Lower lobe of right lung (tissue), 1 donor: ENCODE measurements around the gene TBP. TPM values are rescaled to one million over a fixed set of nuclear protein-coding genes. Genes with fewer than 3 reads are reported as not detected.

ENCODE experiments used
- total RNA-seq: library from RNA; stranded (reverse); fragmentation: NEBNext Ultra II Directional; extraction: Animal tissue kit (Norgen Biotek cat#: 25700); gene quantifications from one replicate; pipeline ENCODE4 v1.2.1, GENCODE V29; 2021
- donor health status: DM: no; HTN: yes; CAD: no; lungs with severe emphysema.

TBP gene
- total RNA-seq, 1 donor from 2014 or later, result 12.7 TPM

Other genes starting within 250 kb of the TBP start
- 29.0 TPM for gene FAM120B, start 247.6 kb upstream of the TBP start, total RNA-seq
- 117 TPM for gene PSMB1, start 1.1 kb upstream of the TBP start, total RNA-seq
- 48.9 TPM for gene PDCD2, start 30.3 kb downstream of the TBP start, total RNA-seq